HepG2 (cell line): ENCODE data around the gene ATP6V0A1. TPM values are rescaled to one million over a fixed set of nuclear protein-coding genes. Genes with fewer than 3 reads are reported as not detected.

Source experiments
- BRCA1 ChIP-seq: sonication (generic); formaldehyde crosslinking; IDR thresholded peaks from 2 replicates; pipeline ENCODE4 v1.4.0; 2020; ENCODE audit warnings: missing genetic modification reagents
- KMT2A ChIP-seq: sonication (generic); formaldehyde crosslinking; IDR thresholded peaks from 2 replicates; pipeline ENCODE4 v1.4.0; 2020; ENCODE audit warnings: missing genetic modification reagents
- MYC ChIP-seq: sonication (generic); formaldehyde crosslinking; IDR thresholded peaks from 2 replicates; pipeline ENCODE4 v1.9.0; 2021; ENCODE audit warnings: missing genetic modification reagents, borderline replicate concordance
- NR1H2 ChIP-seq: sonication (generic); formaldehyde crosslinking; IDR thresholded peaks from 2 replicates; pipeline ENCODE4 v1.8.1; 2022; ENCODE audit warnings: low read depth, missing genetic modification reagents, borderline replicate concordance
- SCMH1 ChIP-seq: sonication (generic); formaldehyde crosslinking; IDR thresholded peaks from 2 replicates; pipeline ENCODE4 v1.9.0; 2021; ENCODE audit warnings: missing genetic modification reagents, mild to moderate bottlenecking, borderline replicate concordance
- SPEN ChIP-seq: sonication (generic); formaldehyde crosslinking; IDR thresholded peaks from 2 replicates; pipeline ENCODE4 v1.5.1; 2020; ENCODE audit warnings: low read depth, mild to moderate bottlenecking, missing genetic modification reagents
- TARDBP ChIP-seq: sonication (generic); formaldehyde crosslinking; IDR thresholded peaks from 2 replicates; pipeline ENCODE4 v1.8.0; 2022; ENCODE audit warnings: mild to moderate bottlenecking, missing genetic modification reagents
- U2AF1 ChIP-seq: fragments of 200-400 bp; formaldehyde crosslinking; optimal IDR thresholded peaks from 2 replicates; pipeline ENCODE3; 2017; ENCODE audit warnings: mild to moderate bottlenecking, low read depth, low read length
- ZMYM2 ChIP-seq: sonication (generic); formaldehyde crosslinking; IDR thresholded peaks from 2 replicates; pipeline ENCODE4 v1.8.0; 2022; ENCODE audit warnings: mild to moderate bottlenecking, missing genetic modification reagents
- ZNF878 ChIP-seq: sonication (generic); formaldehyde crosslinking; IDR thresholded peaks from 2 replicates; pipeline ENCODE4 v1.8.1; 2023; ENCODE audit warnings: mild to moderate bottlenecking, missing genetic modification reagents, moderate library complexity
- polyA plus RNA-seq, 8 experiments: library from polyadenylated mRNA; depleted of rRNA in 3 of 8; stranded (reverse) in 7 of 8; unstranded in 1 of 8; fragments of >200 nt; fragmentation: Illumina TruSeq in 4 of 8; extraction: Trizol in 4 of 8; gene quantifications; 2 replicates each; pipeline versions ENCODE4 v1.2.1 to v1.2.3, GENCODE V29; 2011 to 2016; ENCODE audit warnings: low read depth in 4 of 8, missing spikeins in 1 of 8, mixed read lengths in 1 of 8; ENCODE audit not compliant: insufficient read depth in 1 of 8
- total RNA-seq, 5 experiments: library from RNA; depleted of rRNA; stranded (reverse); fragments of >200 nt; fragmentation: Illumina TruSeq; extraction: Trizol; gene quantifications; 2 replicates each; pipeline ENCODE4 v1.2.3, GENCODE V29; 2016; ENCODE audit warnings: low read depth in 1 of 5
- TF ChIP-seq, protein P1 (sequence below): sonication (generic); formaldehyde crosslinking; conservative IDR thresholded peaks from 2 replicates; pipeline ENCODE4 v1.8.0; 2022; ENCODE audit warnings: low read depth, missing genetic modification reagents
- TF ChIP-seq, protein P2 (sequence below): sonication (generic); formaldehyde crosslinking; IDR thresholded peaks from 2 replicates; pipeline ENCODE4 v1.4.0; 2020; ENCODE audit warnings: mild to moderate bottlenecking, missing genetic modification reagents
- TF ChIP-seq, protein P3 (sequence below): sonication (generic); formaldehyde crosslinking; IDR thresholded peaks from 2 replicates; pipeline ENCODE4 v1.4.0; 2020; ENCODE audit warnings: mild to moderate bottlenecking, missing genetic modification reagents
- TF ChIP-seq, protein P4 (sequence below): sonication (generic); formaldehyde crosslinking; IDR thresholded peaks from 2 replicates; pipeline ENCODE4 v1.8.0; 2022; ENCODE audit warnings: mild to moderate bottlenecking, missing genetic modification reagents
- TF ChIP-seq, protein P5 (sequence below): IDR thresholded peaks from 2 replicates; pipeline ENCODE4 v1.4.0; 2020; ENCODE audit warnings: mild to moderate bottlenecking, missing genetic modification reagents
- TF ChIP-seq, protein P6 (sequence below): sonication (generic); formaldehyde crosslinking; IDR thresholded peaks from 2 replicates; pipeline ENCODE4 v1.5.1; 2020; ENCODE audit warnings: missing genetic modification reagents, mild to moderate bottlenecking, borderline replicate concordance

Gene ATP6V0A1
- total and polyA plus RNA-seq, 2 of the 13 experiments (the other 11 are each of a cell fraction or from before 2014, with no cell fraction given): 27.9 to 54.1 TPM

DNA sequence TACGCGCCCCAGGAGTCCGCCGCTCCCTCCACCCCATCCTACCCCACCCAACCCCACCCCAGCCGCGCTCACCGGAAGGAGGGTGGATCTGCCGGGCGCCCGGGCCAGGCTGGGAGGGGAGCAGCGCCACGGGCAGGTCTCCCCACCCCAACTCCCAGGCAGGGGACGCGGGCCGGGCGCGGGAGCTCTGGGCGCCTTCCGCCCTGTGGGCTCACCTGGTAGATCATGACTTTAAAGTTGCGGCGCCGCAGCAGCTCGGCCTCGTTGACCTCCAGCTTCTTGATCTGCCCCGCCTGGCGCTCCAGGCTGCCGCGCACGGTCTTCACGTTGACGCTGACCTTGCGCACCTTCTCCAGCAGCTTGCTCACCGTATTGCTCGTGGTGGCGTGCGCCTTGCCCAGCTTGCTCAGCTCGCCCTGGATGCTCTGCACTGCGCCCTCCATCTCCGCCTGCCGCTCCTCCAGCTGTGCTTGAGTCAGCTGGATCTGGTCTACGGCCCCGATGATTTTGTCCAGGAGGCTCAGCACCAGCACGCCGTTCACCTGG lies 36.2 kb upstream of the ATP6V0A1 start (continued):
- TF ChIP-seq, protein P1, sequence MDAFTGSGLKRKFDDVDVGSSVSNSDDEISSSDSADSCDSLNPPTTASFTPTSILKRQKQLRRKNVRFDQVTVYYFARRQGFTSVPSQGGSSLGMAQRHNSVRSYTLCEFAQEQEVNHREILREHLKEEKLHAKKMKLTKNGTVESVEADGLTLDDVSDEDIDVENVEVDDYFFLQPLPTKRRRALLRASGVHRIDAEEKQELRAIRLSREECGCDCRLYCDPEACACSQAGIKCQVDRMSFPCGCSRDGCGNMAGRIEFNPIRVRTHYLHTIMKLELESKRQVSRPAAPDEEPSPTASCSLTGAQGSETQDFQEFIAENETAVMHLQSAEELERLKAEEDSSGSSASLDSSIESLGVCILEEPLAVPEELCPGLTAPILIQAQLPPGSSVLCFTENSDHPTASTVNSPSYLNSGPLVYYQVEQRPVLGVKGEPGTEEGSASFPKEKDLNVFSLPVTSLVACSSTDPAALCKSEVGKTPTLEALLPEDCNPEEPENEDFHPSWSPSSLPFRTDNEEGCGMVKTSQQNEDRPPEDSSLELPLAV: no peak
- TF ChIP-seq ZMYM2 (CRISPR knock-in tag): no peak
- TF ChIP-seq, protein P2, sequence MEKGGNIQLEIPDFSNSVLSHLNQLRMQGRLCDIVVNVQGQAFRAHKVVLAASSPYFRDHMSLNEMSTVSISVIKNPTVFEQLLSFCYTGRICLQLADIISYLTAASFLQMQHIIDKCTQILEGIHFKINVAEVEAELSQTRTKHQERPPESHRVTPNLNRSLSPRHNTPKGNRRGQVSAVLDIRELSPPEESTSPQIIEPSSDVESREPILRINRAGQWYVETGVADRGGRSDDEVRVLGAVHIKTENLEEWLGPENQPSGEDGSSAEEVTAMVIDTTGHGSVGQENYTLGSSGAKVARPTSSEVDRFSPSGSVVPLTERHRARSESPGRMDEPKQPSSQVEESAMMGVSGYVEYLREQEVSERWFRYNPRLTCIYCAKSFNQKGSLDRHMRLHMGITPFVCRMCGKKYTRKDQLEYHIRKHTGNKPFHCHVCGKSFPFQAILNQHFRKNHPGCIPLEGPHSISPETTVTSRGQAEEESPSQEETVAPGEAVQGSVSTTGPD (CRISPR knock-in tag): peak; percentile 73; the same call in 1 of the 2 replicates
- peak; percentile 13 for TF ChIP-seq U2AF1
- TF ChIP-seq, protein P3, sequence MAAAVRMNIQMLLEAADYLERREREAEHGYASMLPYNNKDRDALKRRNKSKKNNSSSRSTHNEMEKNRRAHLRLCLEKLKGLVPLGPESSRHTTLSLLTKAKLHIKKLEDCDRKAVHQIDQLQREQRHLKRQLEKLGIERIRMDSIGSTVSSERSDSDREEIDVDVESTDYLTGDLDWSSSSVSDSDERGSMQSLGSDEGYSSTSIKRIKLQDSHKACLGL (CRISPR knock-in tag): peak; percentile 86
- TF ChIP-seq SPEN: peak; percentile 54; the same call in 1 of the 2 replicates
- peak; percentile 22; the same call in 1 of the 2 replicates for TF ChIP-seq KMT2A
- TF ChIP-seq, protein P4, sequence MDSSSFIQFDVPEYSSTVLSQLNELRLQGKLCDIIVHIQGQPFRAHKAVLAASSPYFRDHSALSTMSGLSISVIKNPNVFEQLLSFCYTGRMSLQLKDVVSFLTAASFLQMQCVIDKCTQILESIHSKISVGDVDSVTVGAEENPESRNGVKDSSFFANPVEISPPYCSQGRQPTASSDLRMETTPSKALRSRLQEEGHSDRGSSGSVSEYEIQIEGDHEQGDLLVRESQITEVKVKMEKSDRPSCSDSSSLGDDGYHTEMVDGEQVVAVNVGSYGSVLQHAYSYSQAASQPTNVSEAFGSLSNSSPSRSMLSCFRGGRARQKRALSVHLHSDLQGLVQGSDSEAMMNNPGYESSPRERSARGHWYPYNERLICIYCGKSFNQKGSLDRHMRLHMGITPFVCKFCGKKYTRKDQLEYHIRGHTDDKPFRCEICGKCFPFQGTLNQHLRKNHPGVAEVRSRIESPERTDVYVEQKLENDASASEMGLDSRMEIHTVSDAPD (CRISPR knock-in tag): peak; percentile 17; the same call in 1 of the 2 replicates
- peak; percentile 79; the same call in 1 of the 2 replicates for TF ChIP-seq MYC (CRISPR knock-in tag)
- no peak for TF ChIP-seq SCMH1 (CRISPR knock-in tag)
- TF ChIP-seq, protein P5, sequence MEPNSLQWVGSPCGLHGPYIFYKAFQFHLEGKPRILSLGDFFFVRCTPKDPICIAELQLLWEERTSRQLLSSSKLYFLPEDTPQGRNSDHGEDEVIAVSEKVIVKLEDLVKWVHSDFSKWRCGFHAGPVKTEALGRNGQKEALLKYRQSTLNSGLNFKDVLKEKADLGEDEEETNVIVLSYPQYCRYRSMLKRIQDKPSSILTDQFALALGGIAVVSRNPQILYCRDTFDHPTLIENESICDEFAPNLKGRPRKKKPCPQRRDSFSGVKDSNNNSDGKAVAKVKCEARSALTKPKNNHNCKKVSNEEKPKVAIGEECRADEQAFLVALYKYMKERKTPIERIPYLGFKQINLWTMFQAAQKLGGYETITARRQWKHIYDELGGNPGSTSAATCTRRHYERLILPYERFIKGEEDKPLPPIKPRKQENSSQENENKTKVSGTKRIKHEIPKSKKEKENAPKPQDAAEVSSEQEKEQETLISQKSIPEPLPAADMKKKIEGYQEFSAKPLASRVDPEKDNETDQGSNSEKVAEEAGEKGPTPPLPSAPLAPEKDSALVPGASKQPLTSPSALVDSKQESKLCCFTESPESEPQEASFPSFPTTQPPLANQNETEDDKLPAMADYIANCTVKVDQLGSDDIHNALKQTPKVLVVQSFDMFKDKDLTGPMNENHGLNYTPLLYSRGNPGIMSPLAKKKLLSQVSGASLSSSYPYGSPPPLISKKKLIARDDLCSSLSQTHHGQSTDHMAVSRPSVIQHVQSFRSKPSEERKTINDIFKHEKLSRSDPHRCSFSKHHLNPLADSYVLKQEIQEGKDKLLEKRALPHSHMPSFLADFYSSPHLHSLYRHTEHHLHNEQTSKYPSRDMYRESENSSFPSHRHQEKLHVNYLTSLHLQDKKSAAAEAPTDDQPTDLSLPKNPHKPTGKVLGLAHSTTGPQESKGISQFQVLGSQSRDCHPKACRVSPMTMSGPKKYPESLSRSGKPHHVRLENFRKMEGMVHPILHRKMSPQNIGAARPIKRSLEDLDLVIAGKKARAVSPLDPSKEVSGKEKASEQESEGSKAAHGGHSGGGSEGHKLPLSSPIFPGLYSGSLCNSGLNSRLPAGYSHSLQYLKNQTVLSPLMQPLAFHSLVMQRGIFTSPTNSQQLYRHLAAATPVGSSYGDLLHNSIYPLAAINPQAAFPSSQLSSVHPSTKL: 0 out of 2 replicates have a peak, but pooled peaks have one; percentile 2
- TF ChIP-seq ZNF878: no peak
- TF ChIP-seq BRCA1 (CRISPR knock-in tag): no peak
- TF ChIP-seq TARDBP (CRISPR knock-in tag): peak; percentile 62; the same call in 1 of the 2 replicates
- TF ChIP-seq, protein P6, sequence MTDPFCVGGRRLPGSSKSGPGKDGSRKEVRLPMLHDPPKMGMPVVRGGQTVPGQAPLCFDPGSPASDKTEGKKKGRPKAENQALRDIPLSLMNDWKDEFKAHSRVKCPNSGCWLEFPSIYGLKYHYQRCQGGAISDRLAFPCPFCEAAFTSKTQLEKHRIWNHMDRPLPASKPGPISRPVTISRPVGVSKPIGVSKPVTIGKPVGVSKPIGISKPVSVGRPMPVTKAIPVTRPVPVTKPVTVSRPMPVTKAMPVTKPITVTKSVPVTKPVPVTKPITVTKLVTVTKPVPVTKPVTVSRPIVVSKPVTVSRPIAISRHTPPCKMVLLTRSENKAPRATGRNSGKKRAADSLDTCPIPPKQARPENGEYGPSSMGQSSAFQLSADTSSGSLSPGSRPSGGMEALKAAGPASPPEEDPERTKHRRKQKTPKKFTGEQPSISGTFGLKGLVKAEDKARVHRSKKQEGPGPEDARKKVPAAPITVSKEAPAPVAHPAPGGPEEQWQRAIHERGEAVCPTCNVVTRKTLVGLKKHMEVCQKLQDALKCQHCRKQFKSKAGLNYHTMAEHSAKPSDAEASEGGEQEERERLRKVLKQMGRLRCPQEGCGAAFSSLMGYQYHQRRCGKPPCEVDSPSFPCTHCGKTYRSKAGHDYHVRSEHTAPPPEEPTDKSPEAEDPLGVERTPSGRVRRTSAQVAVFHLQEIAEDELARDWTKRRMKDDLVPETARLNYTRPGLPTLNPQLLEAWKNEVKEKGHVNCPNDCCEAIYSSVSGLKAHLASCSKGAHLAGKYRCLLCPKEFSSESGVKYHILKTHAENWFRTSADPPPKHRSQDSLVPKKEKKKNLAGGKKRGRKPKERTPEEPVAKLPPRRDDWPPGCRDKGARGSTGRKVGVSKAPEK (CRISPR knock-in tag): 0 out of 2 replicates have a peak, but pooled peaks have one; percentile 26
- TF ChIP-seq NR1H2 (CRISPR knock-in tag): peak; percentile 76; the same call in 1 of the 2 replicates
